ENCODE results near the gene RIT2. TPM values are rescaled to one million over a fixed set of nuclear protein-coding genes. Genes with fewer than 3 reads are reported as not detected.

The RIT2 gene
- polyA plus RNA-seq, 1 of the 3 experiments (the other 2 are of a cell fraction), result not detected

- Histone ChIP-seq H3K4me3 (ENCODE audit: low read depth in 2 of 2, low read length in 1 of 2) (no peak overlapping the region), H2AFZ (ENCODE audit: low read depth) (no peak overlapping the region), H4K20me1 (ENCODE audit: insufficient read depth) (no peaks in the 10 kb centered on the region), H3K9me3 (no peaks in the 10 kb centered on the region), H3K27me3 (ENCODE audit: insufficient read depth) (no peaks in the 10 kb centered on the region), H3K9ac (no peak overlapping the region), H3K4me1 (ENCODE audit: control insufficient read depth in 1 of 2, insufficient read depth in 2 of 2, low read depth in 1 of 2, low read length in 1 of 2) (peaks cover 0 to 3% of the 10 kb centered on the region in 2 experiments; a peak in 1 of 4 replicates), H3K4me2 (no peak overlapping the region), H3K36me3 (replicated peaks in 1 of 2; ENCODE audit: control insufficient read depth in 1 of 2, insufficient read depth in 2 of 2, low read length in 1 of 2) (no peaks in the 10 kb centered on the region), H3K79me2 (ENCODE audit: insufficient read depth) (no peaks in the 10 kb centered on the region), H3F3A (replicated peaks; ENCODE audit: insufficient read depth) (no peaks in the 10 kb centered on the region), H3K9me2 (no peaks in the 10 kb centered on the region), H3K27ac (ENCODE audit: low read depth in 2 of 2, low read length in 1 of 2) (no peak overlapping the region)
- no peak for DNase-seq
- no peak for TF ChIP-seq FOXJ3 (CRISPR knock-in tag; IDR thresholded peaks at IDR 0.05)
- TF ChIP-seq EP300 (IDR thresholded peaks at IDR 0.05; ENCODE audit: borderline replicate concordance in 1 of 2, low read depth in 1 of 2, low read length in 1 of 2), result no peak
- TF ChIP-seq GATA2 (CRISPR knock-in tag; IDR thresholded peaks at IDR 0.05), result no peak
- no peak for TF ChIP-seq SMC3 (IDR thresholded peaks at IDR 0.05; ENCODE audit: low read depth, low read length)
- no peak for TF ChIP-seq YY1 (IDR thresholded peaks at IDR 0.05; ENCODE audit: low read depth)
- no peak for TF ChIP-seq REST (IDR thresholded peaks at IDR 0.05; ENCODE audit: low read depth, low read length)
- no peak for TF ChIP-seq EZH2phosphoT487 (IDR thresholded peaks at IDR 0.05; ENCODE audit: borderline replicate concordance, low read depth)
- WGBS (ENCODE audit: low lambda C conversion rate), result 45% methylated on average over 1 of the region's 1 CpG
- CTCF ChIA-PET, result no interaction called here
- POLR2A ChIA-PET, result no interaction called here
Observed at GRCh38 chr18:43134876-43135275, 19.4 kb upstream of the RIT2 start.

- H3K9me2 ChIP-seq, result no peaks in the 10 kb centered on the region
- H3K27ac ChIP-seq (ENCODE audit: low read depth in 2 of 2, low read length in 1 of 2), result no peak overlapping the region
- H3K36me3 ChIP-seq (replicated peaks in 1 of 2; ENCODE audit: control insufficient read depth in 1 of 2, insufficient read depth in 2 of 2, low read length in 1 of 2), result no peaks in the 10 kb centered on the region
- TF ChIP-seq GABPA (IDR thresholded peaks at IDR 0.05; ENCODE audit: low read depth) (no peak), MXI1 (IDR thresholded peaks at IDR 0.05; ENCODE audit: low read depth, low read length) (no peak)
- no peaks in the 10 kb centered on the region for H3F3A ChIP-seq (replicated peaks; ENCODE audit: insufficient read depth)
- H4K20me1 ChIP-seq (ENCODE audit: insufficient read depth), result no peaks in the 10 kb centered on the region
- POLR2A ChIA-PET, result no interaction called here
- CTCF ChIA-PET, result interaction anchor here (1.0 to 1.2 kb wide), 2 partner anchors 8 to 108 kb away, joined by 3 read pairs; no protein-coding TSS in a partner anchor
- H3K9ac ChIP-seq, result no peak overlapping the region
- WGBS (ENCODE audit: low lambda C conversion rate), result 71% methylated on average over 4 of the region's 5 CpGs
- H3K79me2 ChIP-seq (ENCODE audit: insufficient read depth), result no peaks in the 10 kb centered on the region
- no peak overlapping the region for H3K4me3 ChIP-seq (ENCODE audit: low read depth in 2 of 2, low read length in 1 of 2)
- peaks cover 0 to 3% of the 10 kb centered on the region in 2 experiments; a peak in 2 of 4 replicates for H3K4me1 ChIP-seq (ENCODE audit: control insufficient read depth in 1 of 2, insufficient read depth in 2 of 2, low read depth in 1 of 2, low read length in 1 of 2)
- H3K27me3 ChIP-seq (ENCODE audit: insufficient read depth), result no peaks in the 10 kb centered on the region
- no peaks in the 10 kb centered on the region for H3K9me3 ChIP-seq
- no peak overlapping the region for H2AFZ ChIP-seq (ENCODE audit: low read depth)
- DNase-seq, result no peak
- no peak overlapping the region for H3K4me2 ChIP-seq
Observed at GRCh38 chr18:43130716-43131260, 15.3 kb upstream of the RIT2 start.
